Measurements from ENCODE around the gene SLC5A12. TPM values are rescaled to one million over a fixed set of nuclear protein-coding genes. Genes with fewer than 3 reads are reported as not detected.
"Not testable (repeated sequence)": the region's sequence is repeated elsewhere in the genome, so short reads cannot be mapped to it uniquely, and the experiment has no call there.

Gene SLC5A12
- total RNA-seq, 3 donors from 2014 or later: 0.13 to 0.58 (median 0.22) TPM

- Histone ChIP-seq H3K4me3 (no peak overlapping the region), H3K9me3 (no peaks in the 10 kb centered on the region), H3K36me3 (ENCODE audit: low read depth) (no peaks in the 10 kb centered on the region), H3K4me1 (ENCODE audit: low read depth) (no peaks in the 10 kb centered on the region)
- DNase-seq (no peak), ATAC-seq (no peak)
- intact Hi-C loops (cut with DNase I, micrococcal nuclease): no loop called here
- no peak for TF ChIP-seq CTCF (IDR thresholded peaks at IDR 0.05)
Measured at GRCh38 chr11:26655287-26655686, 66.6 kb downstream of the SLC5A12 start.

- ATAC-seq: no peak
Measured at GRCh38 chr11:26651916-26652315, 69.9 kb downstream of the SLC5A12 start.

GRCh38 chr11:26649884-26650283, 72.0 kb downstream of the SLC5A12 start:
- H3K4me1 ChIP-seq (ENCODE audit: low read depth): no peaks in the 10 kb centered on the region
- DNase-seq (peak in 2 of 3 donors; percentile 19 to 91), ATAC-seq (peak; percentile 85)
- H3K4me3 ChIP-seq: no peak overlapping the region
- TF ChIP-seq CTCF (IDR thresholded peaks at IDR 0.05): peak; percentile 23
- H3K9me3 ChIP-seq: no peaks in the 10 kb centered on the region
- no peaks in the 10 kb centered on the region for H3K36me3 ChIP-seq (ENCODE audit: low read depth)
- intact Hi-C loops (cut with DNase I, micrococcal nuclease): loop anchor here in 1 of 2 donors (10.0 kb wide), 1 partner anchor 355 kb away; no protein-coding TSS in a partner anchor

More at GRCh38 chr11:26651916-26652315, 69.9 kb downstream of the SLC5A12 start:
- intact Hi-C loops (cut with DNase I, micrococcal nuclease): no loop called here
- Histone ChIP-seq H3K9me3 (no peaks in the 10 kb centered on the region), H3K4me3 (no peak overlapping the region), H3K4me1 (ENCODE audit: low read depth) (no peaks in the 10 kb centered on the region), H3K36me3 (ENCODE audit: low read depth) (no peaks in the 10 kb centered on the region)
- DNase-seq: no peak
- no peak for TF ChIP-seq CTCF (IDR thresholded peaks at IDR 0.05)

DNA sequence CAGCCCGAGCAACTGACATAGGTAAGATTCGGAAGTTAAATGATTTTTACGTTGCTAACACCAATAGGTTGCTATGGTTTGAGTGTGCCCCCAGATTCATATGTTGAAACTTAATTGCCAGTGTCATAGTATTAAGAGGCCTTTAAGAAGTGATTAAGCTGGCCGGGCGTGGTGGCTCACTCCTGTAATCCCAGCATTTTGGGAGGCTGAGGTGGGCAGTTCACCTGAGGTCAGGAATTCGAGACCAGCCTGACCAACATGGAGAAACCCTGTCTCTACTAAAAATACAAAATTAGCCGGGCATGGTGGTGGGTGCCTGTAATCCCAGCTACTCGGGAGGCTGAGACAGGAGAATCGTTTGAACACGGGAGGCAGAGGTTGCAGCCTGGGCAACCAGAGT, 78.5 kb downstream of the SLC5A12 start:
- intact Hi-C loops (cut with DNase I, micrococcal nuclease): loop anchor here in 1 of 2 donors (10.0 kb wide), 1 partner anchor 349 kb away; no protein-coding TSS in a partner anchor
- ATAC-seq: not testable (repeated sequence)

GRCh38 chr11:26632691-26633159, 89.1 kb downstream of the SLC5A12 start:
- no peak for ATAC-seq
- intact Hi-C loops (cut with DNase I, micrococcal nuclease): no loop called here
- DNase-seq: no peak
- TF ChIP-seq CTCF (IDR thresholded peaks at IDR 0.05): no peak
- Histone ChIP-seq H3K36me3 (ENCODE audit: low read depth) (no peaks in the 10 kb centered on the region), H3K4me3 (no peak overlapping the region), H3K4me1 (ENCODE audit: low read depth) (no peaks in the 10 kb centered on the region), H3K9me3 (no peaks in the 10 kb centered on the region)

More for the DNA sequence above, 78.5 kb downstream of the SLC5A12 start:
- H3K4me3 ChIP-seq; H3K9me3 ChIP-seq; H3K36me3 ChIP-seq (ENCODE audit: low read depth); DNase-seq; H3K4me1 ChIP-seq (ENCODE audit: low read depth): not testable (repeated sequence)

DNA sequence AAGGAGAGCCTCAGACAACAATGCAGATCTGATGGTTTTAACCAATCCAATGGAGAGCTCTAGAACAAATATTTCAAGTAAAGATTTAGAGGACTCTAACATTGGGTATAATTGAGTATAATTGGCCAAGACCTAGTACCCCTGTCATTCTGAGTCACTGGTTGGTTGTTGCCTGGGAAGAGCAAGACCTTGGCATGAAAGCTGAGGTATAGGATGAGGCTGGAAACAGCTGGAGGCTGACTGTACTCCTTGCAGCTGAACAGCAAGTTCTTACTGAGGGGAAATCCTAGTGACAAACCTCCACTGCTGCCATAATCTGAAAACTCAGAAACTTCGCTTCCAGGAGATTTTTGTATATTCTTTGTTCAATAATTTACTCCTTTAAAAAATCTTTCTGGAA, 95.5 kb downstream of the SLC5A12 start:
- H3K4me3 ChIP-seq: no peak overlapping the region
- H3K4me1 ChIP-seq (ENCODE audit: low read depth): no peaks in the 10 kb centered on the region
- intact Hi-C loops (cut with DNase I, micrococcal nuclease): no loop called here
- TF ChIP-seq CTCF (IDR thresholded peaks at IDR 0.05): no peak
- ATAC-seq (no peak), DNase-seq (no peak)
- no peaks in the 10 kb centered on the region for H3K9me3 ChIP-seq
- H3K36me3 ChIP-seq (ENCODE audit: low read depth): no peaks in the 10 kb centered on the region

Data from mucosa of descending colon (tissue), 3 donors.